Activated CD4-positive, alpha-beta memory T cell treated with anti-CD3 and anti-CD28 coated beads, Interleukin-2, amount 10 ng/mL, durations not matched to agents 7 days and 5 days (primary cell): Measurements from ENCODE around the gene GAPT. TPM values are rescaled to one million over a fixed set of nuclear protein-coding genes. Genes with fewer than 3 reads are reported as not detected.
"Not testable (repeated sequence)": the region's sequence is repeated elsewhere in the genome, so short reads cannot be mapped to it uniquely, and the experiment has no call there.

Experiments used
- CTCF ChIA-PET: fragments of 350-600 bp; sonication (Branson Sonifier 250); formaldehyde crosslinking; loops from one replicate; lab custom pipeline; 2021; ENCODE audit warnings: antibody characterized with exemption, inconsistent platforms; lab: Charles Lee
- POLR2A ChIA-PET: fragments of 350-600 bp; sonication (Branson Sonifier 250); formaldehyde crosslinking; loops from one replicate; lab custom pipeline; 2021; ENCODE audit warnings: antibody characterized with exemption; lab: Charles Lee
- DNase-seq: peaks from one replicate; pipeline ENCODE4 v3.0.0-alpha.2; 2020
- H3K27ac Mint-ChIP-seq: one replicate; pipeline ENCODE4 v1.8.0; 2021; ENCODE audit warnings: mild to moderate bottlenecking, mixed read lengths
- H3K27me3 Mint-ChIP-seq: one replicate; pipeline ENCODE4 v1.8.0; 2021; ENCODE audit warnings: mixed read lengths
- H3K36me3 Mint-ChIP-seq: one replicate; pipeline ENCODE4 v1.8.0; 2021; ENCODE audit warnings: low read depth, mixed read lengths
- H3K4me1 Mint-ChIP-seq: one replicate; pipeline ENCODE4 v1.8.0; 2021; ENCODE audit warnings: mixed read lengths
- H3K4me3 Mint-ChIP-seq: one replicate; pipeline ENCODE4 v1.8.0; 2021; ENCODE audit warnings: mild to moderate bottlenecking, mixed read lengths
- H3K9me3 Mint-ChIP-seq: one replicate; pipeline ENCODE4 v1.8.0; 2021; ENCODE audit warnings: mixed read lengths
- total RNA-seq, 2 experiments: library from RNA; stranded (reverse); gene quantifications; one replicate each; pipeline ENCODE4 v1.2.3, GENCODE V29; 2021

The GAPT gene
- total RNA-seq, 2 experiments from 2014 or later, result not detected

GRCh38 chr5:58541935-58542334, 50.7 kb downstream of the GAPT start:
- H3K27me3 Mint-ChIP-seq, H3K4me1 Mint-ChIP-seq, DNase-seq, H3K36me3 Mint-ChIP-seq, CTCF ChIA-PET, POLR2A ChIA-PET, H3K27ac Mint-ChIP-seq, H3K9me3 Mint-ChIP-seq, H3K4me3 Mint-ChIP-seq: not testable (repeated sequence)

DNA sequence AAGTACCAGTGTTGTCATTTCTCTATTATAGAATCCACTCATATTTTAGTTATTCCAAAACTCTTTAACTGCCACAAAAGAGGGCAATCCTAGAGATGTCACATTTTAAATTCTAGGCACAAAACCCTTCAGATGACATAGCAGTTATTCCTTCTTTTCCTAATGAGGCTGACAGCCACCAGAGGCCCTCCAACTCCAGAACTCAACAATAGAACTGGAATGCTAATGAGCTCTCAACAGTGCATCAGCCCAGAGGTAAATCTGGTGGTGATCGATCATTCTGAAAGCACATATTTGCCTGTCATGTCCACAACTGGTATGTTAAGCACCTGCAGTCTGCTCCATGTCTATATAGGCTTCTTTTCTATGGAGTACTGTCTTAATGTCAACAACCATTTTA, 51.5 kb downstream of the GAPT start:
- DNase-seq, result no peak
- Mint-ChIP-seq H3K27me3 (no peaks in the 10 kb centered on the region), H3K36me3 (no peaks in the 10 kb centered on the region), H3K27ac (no peak overlapping the region), H3K4me1 (peaks cover 2% of the 10 kb centered on the region), H3K4me3 (no peak overlapping the region), H3K9me3 (no peaks in the 10 kb centered on the region)
- POLR2A ChIA-PET, result no interaction called here
- CTCF ChIA-PET, result no interaction called here

GRCh38 chr5:58543723-58544122, 52.5 kb downstream of the GAPT start:
- no peak for DNase-seq
- no peak overlapping the region for H3K27ac Mint-ChIP-seq
- peaks cover 1% of the 10 kb centered on the region for H3K9me3 Mint-ChIP-seq
- H3K27me3 Mint-ChIP-seq, result no peaks in the 10 kb centered on the region
- ChIA-PET CTCF (interaction anchor here (1.0 kb wide), 1 partner anchor 48 kb away, joined by 3 read pairs; no protein-coding TSS in a partner anchor), POLR2A (no interaction called here)
- H3K4me3 Mint-ChIP-seq, result no peak overlapping the region
- peaks cover 2% of the 10 kb centered on the region for H3K4me1 Mint-ChIP-seq
- no peaks in the 10 kb centered on the region for H3K36me3 Mint-ChIP-seq

GRCh38 chr5:58544195-58544594, 53.0 kb downstream of the GAPT start:
- peaks cover 2% of the 10 kb centered on the region for H3K9me3 Mint-ChIP-seq
- no peaks in the 10 kb centered on the region for H3K36me3 Mint-ChIP-seq
- H3K4me3 Mint-ChIP-seq, result no peak overlapping the region
- H3K27ac Mint-ChIP-seq, result no peak overlapping the region
- no peaks in the 10 kb centered on the region for H3K27me3 Mint-ChIP-seq
- POLR2A ChIA-PET, result no interaction called here
- CTCF ChIA-PET, result interaction anchor here (1.0 kb wide), 1 partner anchor 48 kb away, joined by 3 read pairs; no protein-coding TSS in a partner anchor
- no peak for DNase-seq
- H3K4me1 Mint-ChIP-seq, result peaks cover 2% of the 10 kb centered on the region

- Mint-ChIP-seq H3K27ac (no peak overlapping the region), H3K4me3 (no peak overlapping the region), H3K9me3 (peaks cover 2% of the 10 kb centered on the region), H3K36me3 (no peaks in the 10 kb centered on the region), H3K27me3 (no peaks in the 10 kb centered on the region), H3K4me1 (peaks cover 2% of the 10 kb centered on the region)
- no peak for DNase-seq
- ChIA-PET POLR2A (no interaction called here), CTCF (no interaction called here)
These were observed 53.7 kb downstream of the GAPT start for GRCh38 chr5:58544926-58545325.

DNA sequence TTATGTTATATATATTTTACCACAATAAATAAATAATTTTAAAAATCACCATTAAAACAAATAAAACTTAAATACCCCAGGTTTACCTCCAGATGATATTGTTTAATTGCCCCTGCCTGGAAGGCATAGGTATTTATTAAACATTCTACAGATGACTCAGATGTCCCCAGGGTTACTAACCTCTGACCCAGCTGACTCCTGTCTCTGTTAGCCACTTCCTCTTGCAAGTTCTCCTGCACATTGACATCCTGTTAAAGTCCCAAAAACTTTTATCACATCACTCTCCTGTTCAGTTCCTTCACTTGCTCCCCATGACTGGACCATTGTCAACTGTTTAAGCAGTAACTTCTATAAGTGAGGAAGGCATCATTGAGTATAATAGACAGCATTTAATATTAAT, 54.7 kb downstream of the GAPT start:
- DNase-seq, result no peak
- Mint-ChIP-seq H3K4me3 (no peak overlapping the region), H3K4me1 (peaks cover 2% of the 10 kb centered on the region), H3K36me3 (no peaks in the 10 kb centered on the region), H3K27me3 (no peaks in the 10 kb centered on the region), H3K27ac (no peak overlapping the region), H3K9me3 (peaks cover 2% of the 10 kb centered on the region)
- ChIA-PET POLR2A (no interaction called here), CTCF (no interaction called here)

Other genes with a start within 250 kb of the GAPT start
- gene PLK2, start 31.3 kb upstream of the GAPT start, total RNA-seq, result 1 to 10 TPM; 3.5 to 4.2 TPM
- not detected for gene RAB3C, start 91.6 kb downstream of the GAPT start, total RNA-seq